ENCODE data around the gene JADE2. TPM values are rescaled to one million over a fixed set of nuclear protein-coding genes. Genes with fewer than 3 reads are reported as not detected.

The JADE2 gene
- total and polyA plus RNA-seq, 8 donors: 6.2 to 109 (median 26.4) TPM

DNA sequence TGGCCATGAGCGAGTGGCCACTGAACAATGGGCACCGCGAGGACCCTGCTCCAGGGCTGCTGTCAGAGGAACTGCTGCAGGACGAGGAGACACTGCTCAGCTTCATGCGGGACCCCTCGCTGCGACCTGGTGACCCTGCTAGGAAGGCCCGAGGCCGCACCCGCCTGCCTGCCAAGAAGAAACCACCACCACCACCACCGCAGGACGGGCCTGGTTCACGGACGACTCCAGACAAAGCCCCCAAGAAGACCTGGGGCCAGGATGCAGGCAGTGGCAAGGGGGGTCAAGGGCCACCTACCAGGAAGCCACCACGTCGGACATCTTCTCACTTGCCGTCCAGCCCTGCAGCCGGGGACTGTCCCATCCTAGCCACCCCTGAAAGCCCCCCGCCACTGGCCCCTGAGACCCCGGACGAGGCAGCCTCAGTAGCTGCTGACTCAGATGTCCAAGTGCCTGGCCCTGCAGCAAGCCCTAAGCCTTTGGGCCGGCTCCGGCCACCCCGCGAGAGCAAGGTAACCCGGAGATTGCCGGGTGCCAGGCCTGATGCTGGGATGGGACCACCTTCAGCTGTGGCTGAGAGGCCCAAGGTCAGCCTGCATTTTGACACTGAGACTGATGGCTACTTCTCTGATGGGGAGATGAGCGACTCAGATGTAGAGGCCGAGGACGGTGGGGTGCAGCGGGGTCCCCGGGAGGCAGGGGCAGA lies 53.3 kb downstream of the JADE2 start:
- Histone ChIP-seq H3K27ac (peak overlapping the region in 1 of 5 donors; percentile 41), H3K9me3 (no peaks in the 10 kb centered on the region), H3K36me3 (peaks cover 58 to 83% (median 79%) of the 10 kb centered on the region in 4 donors), H3K27me3 (no peaks in the 10 kb centered on the region), H3K4me1 (peaks cover 12 to 46% (median 33%) of the 10 kb centered on the region in 4 donors), H3K4me3 (no peak overlapping the region)
- intact Hi-C loops (cut with DNase I; ENCODE audit: low total_unique reads): loop anchor here (5.0 to 10.0 kb wide), 2 partner anchors 164 to 276 kb away; partner anchors contain the start of gene CDKN2AIPNL
- DNase-seq: no peak
- TF ChIP-seq POLR2AphosphoS5 (IDR thresholded peaks at IDR 0.05): no peak
- TF ChIP-seq, protein P1, sequence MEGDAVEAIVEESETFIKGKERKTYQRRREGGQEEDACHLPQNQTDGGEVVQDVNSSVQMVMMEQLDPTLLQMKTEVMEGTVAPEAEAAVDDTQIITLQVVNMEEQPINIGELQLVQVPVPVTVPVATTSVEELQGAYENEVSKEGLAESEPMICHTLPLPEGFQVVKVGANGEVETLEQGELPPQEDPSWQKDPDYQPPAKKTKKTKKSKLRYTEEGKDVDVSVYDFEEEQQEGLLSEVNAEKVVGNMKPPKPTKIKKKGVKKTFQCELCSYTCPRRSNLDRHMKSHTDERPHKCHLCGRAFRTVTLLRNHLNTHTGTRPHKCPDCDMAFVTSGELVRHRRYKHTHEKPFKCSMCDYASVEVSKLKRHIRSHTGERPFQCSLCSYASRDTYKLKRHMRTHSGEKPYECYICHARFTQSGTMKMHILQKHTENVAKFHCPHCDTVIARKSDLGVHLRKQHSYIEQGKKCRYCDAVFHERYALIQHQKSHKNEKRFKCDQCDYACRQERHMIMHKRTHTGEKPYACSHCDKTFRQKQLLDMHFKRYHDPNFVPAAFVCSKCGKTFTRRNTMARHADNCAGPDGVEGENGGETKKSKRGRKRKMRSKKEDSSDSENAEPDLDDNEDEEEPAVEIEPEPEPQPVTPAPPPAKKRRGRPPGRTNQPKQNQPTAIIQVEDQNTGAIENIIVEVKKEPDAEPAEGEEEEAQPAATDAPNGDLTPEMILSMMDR (IDR thresholded peaks at IDR 0.05): no peak
- TF ChIP-seq POLR2A (IDR thresholded peaks at IDR 0.05): no peak
- TF ChIP-seq EP300 (IDR thresholded peaks at IDR 0.05): no peak
- 92 to 97% (median 94%) methylated on average over 12 to 32 of the region's 32 CpGs for WGBS, 5 donors

DNA sequence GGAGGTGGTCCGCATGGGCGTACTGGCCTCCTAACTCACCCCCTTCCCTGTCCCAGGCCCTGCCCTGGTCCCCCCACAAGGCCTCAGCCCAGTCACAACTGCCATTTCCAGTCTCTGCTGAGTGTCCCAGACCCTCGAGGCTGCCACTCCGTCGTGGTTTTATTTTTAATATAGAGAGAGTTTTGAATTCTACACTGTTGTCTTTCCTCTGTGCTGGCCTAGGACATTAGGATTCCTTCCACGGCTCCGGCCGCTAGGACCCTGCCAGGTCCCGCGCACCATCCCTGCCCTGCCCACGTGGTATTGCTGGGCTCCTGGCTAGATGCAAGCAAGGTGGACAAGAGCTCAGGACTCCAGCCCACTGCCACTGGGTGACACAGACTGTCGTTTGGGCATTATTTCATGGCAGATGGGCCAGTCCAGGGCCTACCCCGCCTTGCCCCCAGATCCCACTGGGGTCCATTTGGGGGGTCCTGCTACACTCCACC lies 53.9 kb downstream of the JADE2 start:
- no peak overlapping the region for H3K4me3 ChIP-seq
- DNase-seq: no peak
- TF ChIP-seq POLR2AphosphoS5 (IDR thresholded peaks at IDR 0.05) (no peak), EP300 (IDR thresholded peaks at IDR 0.05) (no peak), POLR2A (IDR thresholded peaks at IDR 0.05) (no peak)
- TF ChIP-seq, protein P1 (IDR thresholded peaks at IDR 0.05): no peak
- H3K27ac ChIP-seq: peak overlapping the region in 3 of 5 donors; percentile 20 to 41 (median 41)
- 88 to 95% (median 93%) methylated on average over 12 to 13 of the region's 13 CpGs for WGBS, 5 donors
- H3K4me1 ChIP-seq: peaks cover 12 to 44% (median 33%) of the 10 kb centered on the region in 4 donors
- no peaks in the 10 kb centered on the region for H3K9me3 ChIP-seq
- no peaks in the 10 kb centered on the region for H3K27me3 ChIP-seq
- intact Hi-C loops (cut with DNase I; ENCODE audit: low total_unique reads): loop anchor here (5.0 to 10.0 kb wide), 2 partner anchors 165 to 277 kb away; partner anchors contain the start of gene CDKN2AIPNL
- H3K36me3 ChIP-seq: peaks cover 53 to 77% (median 73%) of the 10 kb centered on the region in 4 donors

DNA sequence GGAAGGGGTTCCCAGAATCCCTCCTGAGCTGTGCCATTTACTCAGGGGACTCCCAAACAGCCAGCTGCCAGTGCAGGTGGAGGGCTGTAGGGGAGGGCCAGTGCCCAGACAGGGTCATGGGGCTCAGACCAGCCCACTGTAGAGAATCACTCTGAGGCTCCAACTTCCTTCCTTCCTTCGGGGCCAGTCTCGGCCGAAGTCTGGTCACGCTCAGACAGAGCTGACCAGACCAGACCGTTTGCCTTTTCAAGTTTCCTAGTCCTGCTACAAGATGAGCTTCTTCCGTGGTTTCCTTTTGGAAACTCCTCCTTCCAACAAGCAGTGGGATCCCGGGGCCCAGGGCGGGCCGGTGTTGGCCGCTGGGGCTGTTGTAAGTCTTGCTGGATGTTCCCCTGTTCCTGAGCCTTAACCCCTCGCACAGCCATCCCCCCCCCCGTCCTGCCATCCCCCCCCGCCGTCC lies 54.6 kb downstream of the JADE2 start:
- no peak for DNase-seq
- intact Hi-C loops (cut with DNase I; ENCODE audit: low total_unique reads): no loop called here

More for the DNA sequence above, 54.6 kb downstream of the JADE2 start:
- WGBS, 5 donors: 73 to 80% (median 75%) methylated on average over 14 of the region's 14 CpGs
- peak overlapping the region in 3 of 5 donors; percentile 20 to 41 (median 41) for H3K27ac ChIP-seq
- H3K36me3 ChIP-seq: peaks cover 46 to 70% (median 66%) of the 10 kb centered on the region in 4 donors
- TF ChIP-seq EP300 (IDR thresholded peaks at IDR 0.05): no peak
- TF ChIP-seq POLR2A (IDR thresholded peaks at IDR 0.05): no peak
- no peak for TF ChIP-seq POLR2AphosphoS5 (IDR thresholded peaks at IDR 0.05)
- TF ChIP-seq, protein P1 (IDR thresholded peaks at IDR 0.05): no peak
- H3K9me3 ChIP-seq: no peaks in the 10 kb centered on the region
- no peaks in the 10 kb centered on the region for H3K27me3 ChIP-seq
- no peak overlapping the region for H3K4me3 ChIP-seq
- peaks cover 6 to 44% (median 29%) of the 10 kb centered on the region in 4 donors for H3K4me1 ChIP-seq

Measured in stomach (tissue), 9 donors.